Coronary artery (tissue), 2 donors: ENCODE measurements around the gene AQP6.
A peak's percentile ranks its signal among the peaks of the same experiment; 100 is the strongest.

Experiments
- DNase-seq: peaks from one replicate; pipeline ENCODE4 v3.0.0-alpha.2; 2017; ENCODE audit warnings: low spot score
- H3K27ac ChIP-seq, 2 donors: fragments of 200-600 bp; sonication (generic); one replicate each; pipeline ENCODE4 v1.5.1; 2016 to 2019
- H3K4me3 ChIP-seq: fragments of 200-600 bp; sonication (generic); 2 replicates; pipeline ENCODE4 v1.5.1; 2016; ENCODE audit warnings: mild to moderate bottlenecking, moderate library complexity
- CTCF ChIP-seq: fragments of 200-600 bp; sonication (generic); IDR thresholded peaks from one replicate; pipeline ENCODE4 v1.5.1; 2019; ENCODE audit warnings: antibody characterized with exemption

Gene AQP6

GRCh38 chr12:49968471-49968870, 4.3 kb upstream of the AQP6 start:
- Histone ChIP-seq H3K27ac (no peak overlapping the region), H3K4me3 (no peak overlapping the region)
- TF ChIP-seq CTCF = no peak
- DNase-seq = no peak

- H3K4me3 ChIP-seq = no peak overlapping the region
- DNase-seq = peak; percentile 70
- H3K27ac ChIP-seq = no peak overlapping the region
- TF ChIP-seq CTCF = no peak
These were observed 3.7 kb upstream of the AQP6 start for GRCh38 chr12:49969027-49969426.

- TF ChIP-seq CTCF = no peak
- DNase-seq = peak; percentile 61
- H3K27ac ChIP-seq = no peak overlapping the region
- H3K4me3 ChIP-seq = no peak overlapping the region
These were observed 2.9 kb upstream of the AQP6 start for GRCh38 chr12:49969651-49970429.

- DNase-seq = no peak
- no peak for TF ChIP-seq CTCF
- Histone ChIP-seq H3K4me3 (no peak overlapping the region), H3K27ac (no peak overlapping the region)
These were observed 2.1 kb upstream of the AQP6 start for GRCh38 chr12:49970658-49971057.

- no peak for TF ChIP-seq CTCF
- no peak overlapping the region for H3K27ac ChIP-seq
- H3K4me3 ChIP-seq = no peak overlapping the region
- peak; percentile 62 for DNase-seq
These were observed 1.6 kb upstream of the AQP6 start for GRCh38 chr12:49971141-49971540.

- H3K27ac ChIP-seq = no peak overlapping the region
- TF ChIP-seq CTCF = no peak
- no peak overlapping the region for H3K4me3 ChIP-seq
- no peak for DNase-seq
These were observed 618 bp upstream of the AQP6 start for GRCh38 chr12:49972129-49972528.

- TF ChIP-seq CTCF = no peak
- Histone ChIP-seq H3K4me3 (no peak overlapping the region), H3K27ac (no peak overlapping the region)
- no peak for DNase-seq
These were observed 649 bp downstream of the AQP6 start for GRCh38 chr12:49973361-49973830.
